Small intestine (tissue), 7 donors: ENCODE data around the gene EPAS1. TPM values are rescaled to one million over a fixed set of nuclear protein-coding genes. Genes with fewer than 3 reads are reported as not detected.

Experiments used
- DNase-seq, 2 donors: peaks; one replicate each; pipeline versions ENCODE4 v3.0.0 to v3.0.0-alpha.2; 2013
- FAIRE-seq: peaks from 2 replicates; lab custom pipeline; 2012; peaks lifted over from hg19 to GRCh38; lab: Jason Lieb, UNC
- H3K27ac ChIP-seq, 3 donors: one replicate each; pipeline ENCODE4 v1.5.1; 2013; ENCODE audit warnings: low read length in 2 of 3, mild to moderate bottlenecking in 2 of 3, control low read depth in 1 of 3, inconsistent platforms in 1 of 3, low read depth in 1 of 3, moderate library complexity in 1 of 3
- H3K27me3 ChIP-seq, 3 donors: one replicate each; pipeline ENCODE4 v1.6.1; 2013; ENCODE audit warnings: low read length in 3 of 3, inconsistent platforms in 1 of 3; ENCODE audit not compliant: control insufficient read depth in 3 of 3, insufficient read depth in 3 of 3
- H3K36me3 ChIP-seq, 3 donors: one replicate each; pipeline ENCODE4 v1.6.1; 2013; ENCODE audit warnings: low read length in 3 of 3, inconsistent platforms in 1 of 3, low read depth in 1 of 3, mild to moderate bottlenecking in 1 of 3, moderate library complexity in 1 of 3; ENCODE audit not compliant: control insufficient read depth in 3 of 3, insufficient read depth in 2 of 3
- H3K4me1 ChIP-seq, 3 donors: one replicate each; pipeline ENCODE4 v1.6.1; 2013; ENCODE audit warnings: low read length in 2 of 3, inconsistent platforms in 1 of 3, low read depth in 1 of 3, mild to moderate bottlenecking in 1 of 3, moderate library complexity in 1 of 3; ENCODE audit not compliant: control insufficient read depth in 3 of 3, insufficient read depth in 2 of 3
- H3K4me3 ChIP-seq, 3 donors: one replicate each; pipeline ENCODE4 v1.5.1; 2013; ENCODE audit warnings: low read length in 3 of 3, control low read depth in 1 of 3, inconsistent platforms in 1 of 3, low read depth in 1 of 3, mild to moderate bottlenecking in 1 of 3, moderate library complexity in 1 of 3
- H3K9me3 ChIP-seq, 2 donors: one replicate each; pipeline ENCODE4 v1.6.1; 2013; ENCODE audit warnings: low read depth in 1 of 2, low read length in 1 of 2; ENCODE audit not compliant: control insufficient read depth in 2 of 2, insufficient read depth in 1 of 2
- WGBS, 3 donors: extraction: QIAGEN DNeasy Blood & Tissue Kit; methylation state at CpG; one replicate each; pipeline ENCODE4 v1.1.7; 2013; 5-methylcytosine and 5-hydroxymethylcytosine counted together
- polyA plus RNA-seq, 4 donors: library from polyadenylated mRNA; stranded (reverse) in 3 of 4; unstranded in 1 of 4; fragments of 200-250 nt in 3 of 4; fragments of 120-200 nt in 1 of 4; gene quantifications; one replicate each; pipeline versions ENCODE4 v1.2.1 to v1.2.3, GENCODE V29; 2013
- donor health status: healthy with polysubstance abuse.
- donor health status: control.
- donor health status: control.
- donor health status: Bipolar disorder and iron deficiency.
- donor health status: healthy.

The EPAS1 gene
- polyA plus RNA-seq, 4 donors = 22.7 to 106 (median 64.1) TPM

DNA sequence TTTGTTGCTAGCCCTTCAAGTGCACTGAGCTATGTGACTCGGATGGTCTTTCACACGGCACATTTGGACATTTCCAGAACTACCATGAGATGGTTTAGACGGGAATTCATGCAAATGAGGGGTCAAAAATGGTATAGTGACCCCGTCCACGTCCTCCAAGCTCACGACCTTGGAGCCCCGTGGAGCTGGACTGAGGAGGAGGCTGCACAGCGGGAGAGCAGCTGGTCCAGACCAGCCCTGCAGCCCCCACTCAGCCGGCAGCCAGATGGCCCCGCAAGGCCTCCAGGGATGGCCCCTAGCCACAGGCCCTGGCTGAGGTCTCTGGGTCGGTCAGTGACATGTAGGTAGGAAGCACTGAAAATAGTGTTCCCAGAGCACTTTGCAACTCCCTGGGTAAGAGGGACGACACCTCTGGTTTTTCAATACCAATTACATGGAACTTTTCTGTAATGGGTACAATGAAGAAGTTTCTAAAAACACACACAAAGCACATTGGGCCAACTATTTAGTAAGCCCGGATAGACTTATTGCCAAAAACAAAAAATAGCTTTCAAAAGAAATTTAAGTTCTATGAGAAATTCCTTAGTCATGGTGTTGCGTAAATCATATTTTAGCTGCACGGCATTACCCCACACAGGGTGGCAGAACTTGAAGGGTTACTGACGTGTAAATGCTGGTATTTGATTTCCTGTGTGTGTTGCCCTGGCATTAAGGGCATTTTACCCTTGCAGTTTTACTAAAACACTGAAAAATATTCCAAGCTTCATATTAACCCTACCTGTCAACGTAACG is 88.8 kb downstream of the EPAS1 start:
- Histone ChIP-seq H3K4me3 (no peak overlapping the region), H3K9me3 (no peaks in the 10 kb centered on the region), H3K27me3 (no peaks in the 10 kb centered on the region), H3K36me3 (peaks cover 4 to 45% (median 15%) of the 10 kb centered on the region in 3 donors), H3K27ac (no peak overlapping the region), H3K4me1 (no peaks in the 10 kb centered on the region)
- DNase-seq (no peak), FAIRE-seq (no peak)
- WGBS, 3 donors = 72 to 90% (median 88%) methylated on average over 18 of the region's 18 CpGs

DNA sequence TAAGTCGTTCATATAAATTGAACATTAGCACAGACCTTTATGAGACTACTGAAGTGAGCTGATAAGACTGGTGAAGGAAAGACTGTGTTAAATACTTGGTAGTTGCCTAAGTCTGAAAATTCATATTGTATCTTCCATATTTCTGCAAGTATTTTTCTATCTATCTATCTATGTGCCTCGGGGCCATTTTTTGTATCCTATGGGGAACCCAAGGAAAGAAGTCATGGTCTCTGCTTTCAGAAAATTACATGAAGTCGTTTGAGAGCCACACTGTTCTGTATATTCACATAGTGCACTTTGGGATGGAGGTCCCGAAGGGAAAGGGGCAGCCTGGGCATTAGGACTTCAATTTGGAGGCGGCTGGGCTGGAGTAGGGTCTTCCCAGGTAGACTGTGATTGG is 89.6 kb downstream of the EPAS1 start:
- FAIRE-seq (no peak), DNase-seq (no peak)
- H3K9me3 ChIP-seq = no peaks in the 10 kb centered on the region
- H3K4me3 ChIP-seq = no peak overlapping the region
- 80 to 88% (median 85%) methylated on average over 5 of the region's 5 CpGs for WGBS, 3 donors
- no peaks in the 10 kb centered on the region for H3K4me1 ChIP-seq
- H3K27ac ChIP-seq = no peak overlapping the region
- H3K36me3 ChIP-seq = peaks cover 3 to 38% (median 13%) of the 10 kb centered on the region in 3 donors
- H3K27me3 ChIP-seq = no peaks in the 10 kb centered on the region

DNA sequence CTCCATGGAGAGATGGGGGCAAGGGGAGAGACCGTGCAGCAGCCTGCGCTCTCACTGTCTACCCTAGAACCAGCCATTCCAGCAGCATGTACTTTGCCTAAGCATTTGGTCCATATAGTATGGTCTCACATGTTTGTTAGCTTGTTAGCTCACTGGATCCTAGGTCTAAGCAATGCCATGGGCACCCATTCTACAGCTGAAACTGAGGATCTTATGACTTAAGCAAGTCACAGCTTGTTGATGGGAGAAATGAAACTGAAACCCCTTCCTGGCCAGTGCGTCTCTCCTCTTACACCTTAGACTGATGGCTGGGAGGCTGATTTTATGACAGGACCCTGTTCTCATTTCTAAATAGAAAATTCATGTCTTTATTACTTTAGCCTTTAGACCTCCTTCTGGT is 90.1 kb downstream of the EPAS1 start:
- FAIRE-seq (no peak), DNase-seq (no peak)
- Histone ChIP-seq H3K27ac (peak overlapping the region in 1 of 3 donors; percentile 27), H3K9me3 (no peaks in the 10 kb centered on the region), H3K36me3 (peaks cover 3 to 33% (median 12%) of the 10 kb centered on the region in 3 donors), H3K27me3 (no peaks in the 10 kb centered on the region), H3K4me1 (no peaks in the 10 kb centered on the region), H3K4me3 (no peak overlapping the region)
- WGBS, 3 donors = 77 to 87% (median 79%) methylated on average over 3 of the region's 3 CpGs

DNA sequence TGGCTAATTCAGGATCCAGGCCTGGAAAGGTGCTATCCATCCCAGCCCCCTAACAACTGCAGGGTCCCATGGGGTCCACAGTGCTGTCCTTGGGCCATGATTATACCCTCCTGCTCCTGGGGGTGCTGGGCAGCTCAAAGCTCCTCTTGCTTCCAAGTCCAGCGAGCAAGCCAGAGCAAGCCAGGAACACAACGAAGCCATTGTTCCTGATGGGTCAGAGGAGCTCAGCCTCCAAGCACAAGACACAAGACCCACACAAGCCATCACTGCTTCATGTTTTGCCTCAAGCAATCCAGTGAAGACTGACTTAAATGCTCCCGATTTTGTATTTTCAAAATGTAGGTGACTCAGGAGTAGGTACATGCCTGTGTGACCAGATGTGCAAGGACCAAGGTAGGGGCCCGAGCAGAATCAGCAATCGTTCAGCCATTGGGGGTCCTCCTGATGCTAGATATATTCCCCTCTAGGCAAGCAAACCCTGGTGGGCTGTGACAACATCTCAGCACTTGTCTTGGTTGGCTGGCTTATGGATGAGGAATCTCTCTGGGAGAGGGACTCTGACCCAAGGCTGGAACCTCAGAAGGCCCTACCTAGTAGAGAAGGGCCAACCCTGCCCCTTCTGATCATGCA is 90.8 kb downstream of the EPAS1 start:
- Histone ChIP-seq H3K36me3 (peaks cover 3 to 26% (median 7%) of the 10 kb centered on the region in 3 donors), H3K4me3 (no peak overlapping the region), H3K27me3 (no peaks in the 10 kb centered on the region), H3K9me3 (no peaks in the 10 kb centered on the region), H3K4me1 (no peaks in the 10 kb centered on the region), H3K27ac (peak overlapping the region in 1 of 3 donors; percentile 23)
- DNase-seq (no peak), FAIRE-seq (no peak)
- 94 to 96% (median 96%) methylated on average over 5 of the region's 5 CpGs for WGBS, 3 donors

DNA sequence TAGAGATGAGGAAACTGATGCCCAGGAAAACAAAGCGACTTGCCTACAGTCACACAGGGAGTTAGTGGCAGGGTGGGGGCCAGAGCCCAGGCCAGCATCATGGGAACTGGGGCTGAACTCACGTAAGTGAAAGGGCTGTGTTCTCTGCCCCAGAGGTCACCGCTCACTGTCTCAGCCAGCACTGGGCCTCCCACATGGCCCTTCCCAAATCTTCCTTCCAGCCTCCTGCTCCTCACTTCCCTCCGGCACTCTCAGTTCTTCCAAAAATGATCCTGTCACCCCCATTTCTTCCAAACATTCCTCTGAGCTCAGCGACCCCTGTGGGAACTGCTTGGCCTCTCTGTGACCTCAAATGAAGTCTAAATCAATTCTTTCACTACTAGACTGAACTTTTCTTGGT is 91.7 kb downstream of the EPAS1 start:
- no peak overlapping the region for H3K4me3 ChIP-seq

DNA sequence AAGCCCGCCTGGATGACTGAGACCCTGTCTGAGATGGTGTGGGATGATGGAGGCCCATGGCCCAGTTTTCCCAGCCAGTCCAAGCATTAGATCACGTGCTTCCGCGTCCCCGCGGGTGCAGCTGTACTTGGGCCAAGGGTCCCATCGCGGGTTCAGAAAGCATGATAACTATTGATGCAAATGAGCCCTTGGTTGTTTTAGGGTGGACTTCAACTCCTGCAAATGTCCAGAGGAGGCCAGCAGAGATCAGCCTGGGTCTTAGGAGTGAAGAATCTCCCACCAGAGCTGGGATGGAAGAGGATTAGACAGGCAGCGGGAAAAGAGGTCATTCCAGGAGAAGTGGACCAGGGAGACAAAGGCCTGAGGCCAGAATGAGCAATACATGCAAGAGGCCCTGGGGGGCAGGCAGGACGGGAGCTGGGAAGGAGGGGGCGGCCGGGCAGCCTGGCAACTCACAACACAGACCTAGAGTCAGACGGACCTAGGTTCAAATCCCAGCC is 92.3 kb downstream of the EPAS1 start:
- Histone ChIP-seq H3K9me3 (no peaks in the 10 kb centered on the region), H3K27me3 (no peaks in the 10 kb centered on the region), H3K36me3 (peaks cover 0 to 14% (median 7%) of the 10 kb centered on the region in 3 donors), H3K4me3 (no peak overlapping the region), H3K4me1 (no peaks in the 10 kb centered on the region), H3K27ac (peak overlapping the region in 1 of 3 donors; percentile 33)
- DNase-seq (no peak), FAIRE-seq (no peak)
- 84 to 94% (median 91%) methylated on average over 13 of the region's 13 CpGs for WGBS, 3 donors

More for the DNA sequence above, 91.7 kb downstream of the EPAS1 start:
- Histone ChIP-seq H3K4me1 (no peaks in the 10 kb centered on the region), H3K27ac (peak overlapping the region in 1 of 3 donors; percentile 33), H3K9me3 (no peaks in the 10 kb centered on the region), H3K27me3 (no peaks in the 10 kb centered on the region), H3K36me3 (peaks cover 1 to 19% (median 7%) of the 10 kb centered on the region in 3 donors)
- DNase-seq = no peak
- 79 to 92% (median 84%) methylated on average over 5 of the region's 5 CpGs for WGBS, 3 donors
- FAIRE-seq = no peak

DNA sequence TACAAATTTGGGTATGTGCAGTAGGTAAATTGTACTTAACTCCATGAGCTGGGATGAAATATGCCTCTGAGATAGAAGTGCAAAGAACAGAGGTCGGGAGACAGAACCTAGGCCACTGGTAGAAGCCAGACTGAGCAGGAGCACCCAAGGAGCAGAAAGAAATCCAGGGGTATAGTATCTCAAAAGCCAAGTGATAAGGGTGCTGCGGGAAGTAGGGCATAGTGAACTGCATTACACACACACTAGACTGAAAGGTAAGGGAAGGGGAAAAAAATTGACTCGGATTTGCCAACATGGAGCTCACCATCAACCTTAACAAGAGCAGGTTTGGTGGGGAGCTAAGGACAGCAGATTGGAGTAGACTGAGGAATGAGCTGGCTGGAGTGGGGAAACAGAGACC is 92.8 kb downstream of the EPAS1 start:
- DNase-seq = no peak
- Histone ChIP-seq H3K9me3 (no peaks in the 10 kb centered on the region), H3K4me3 (no peak overlapping the region), H3K36me3 (peaks cover 0 to 11% (median 7%) of the 10 kb centered on the region in 3 donors), H3K27ac (peak overlapping the region in 1 of 3 donors; percentile 33), H3K4me1 (no peaks in the 10 kb centered on the region), H3K27me3 (no peaks in the 10 kb centered on the region)
- 90 to 92% (median 92%) methylated on average over 3 of the region's 3 CpGs for WGBS, 3 donors
- no peak for FAIRE-seq

DNA sequence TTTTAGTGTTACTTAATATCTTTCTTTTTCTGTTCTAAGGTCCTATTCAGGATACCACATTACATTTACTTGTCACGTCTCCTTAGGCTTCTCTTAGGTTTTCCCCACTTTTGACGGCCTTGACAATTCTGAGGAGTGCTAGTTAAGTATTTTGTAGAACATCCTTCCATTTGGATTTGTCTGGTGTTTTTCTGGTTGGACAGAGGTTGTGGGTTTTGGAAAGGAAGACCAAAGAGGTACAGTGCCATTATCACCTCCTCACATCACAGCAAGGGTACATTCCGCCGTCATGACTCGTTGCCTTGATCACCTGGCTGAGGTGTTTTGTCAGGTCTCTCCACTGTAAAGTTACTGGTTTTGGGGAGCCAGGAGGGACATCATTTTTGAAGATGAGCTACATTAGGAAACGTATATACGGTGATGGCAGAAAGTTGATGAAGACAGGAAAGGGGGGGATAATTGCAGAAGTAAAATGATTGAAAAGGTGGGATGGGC is 93.7 kb downstream of the EPAS1 start:
- Histone ChIP-seq H3K27me3 (no peaks in the 10 kb centered on the region), H3K4me3 (no peak overlapping the region), H3K4me1 (no peaks in the 10 kb centered on the region), H3K9me3 (no peaks in the 10 kb centered on the region), H3K36me3 (peaks cover 0 to 5% (median 3%) of the 10 kb centered on the region in 3 donors), H3K27ac (no peak overlapping the region)
- 93 to 95% (median 94%) methylated on average over 7 of the region's 7 CpGs for whole genome bisulfite sequencing, 3 donors
- no peak for DNase-seq
- no peak for FAIRE-seq
